CD14-positive monocyte (primary cell): ENCODE results near the gene ZNF385B. TPM values are rescaled to one million over a fixed set of nuclear protein-coding genes. Genes with fewer than 3 reads are reported as not detected.

ENCODE experiments used
- DNase-seq, 3 donors: peaks; one replicate each; pipeline ENCODE4 v3.0.0-alpha.2; 2011 to 2022
- H2AFZ ChIP-seq: 2 replicates; pipeline ENCODE4 v1.6.0; 2012; ENCODE audit warnings: mild to moderate bottlenecking, low read depth, low read length, inconsistent platforms; ENCODE audit not compliant: insufficient read depth, poor library complexity, severe bottlenecking
- H3K27ac ChIP-seq, 2 donors: 1 replicate in 1 of 2; 2 replicates in 1 of 2; pipeline ENCODE4 v1.5.1; 2012 to 2013; ENCODE audit warnings: low read length in 2 of 2, control low read depth in 1 of 2, inconsistent platforms in 1 of 2, low read depth in 1 of 2, mild to moderate bottlenecking in 1 of 2
- H3K27me3 ChIP-seq, 2 donors: one replicate each; pipeline versions ENCODE4 v1.6.0 to v1.6.1; 2011 to 2013; ENCODE audit warnings: low read length in 2 of 2; ENCODE audit not compliant: control insufficient read depth in 2 of 2, insufficient read depth in 2 of 2
- H3K36me3 ChIP-seq, 2 donors: replicated peaks in 1 of 2; 1 replicate in 1 of 2; 2 replicates in 1 of 2; pipeline versions ENCODE4 v1.5.1 to v1.6.1; 2012 to 2013; ENCODE audit warnings: low read length in 2 of 2, control low read depth in 1 of 2, inconsistent platforms in 1 of 2, mild to moderate bottlenecking in 1 of 2; ENCODE audit not compliant: insufficient read depth in 2 of 2, control insufficient read depth in 1 of 2
- H3K4me1 ChIP-seq, 2 donors: 1 replicate in 1 of 2; 2 replicates in 1 of 2; pipeline versions ENCODE4 v1.5.1 to v1.6.1; 2012 to 2013; ENCODE audit warnings: low read length in 2 of 2, control low read depth in 1 of 2, inconsistent platforms in 1 of 2, mild to moderate bottlenecking in 1 of 2, moderate library complexity in 1 of 2; ENCODE audit not compliant: insufficient read depth in 2 of 2, control insufficient read depth in 1 of 2
- H3K4me2 ChIP-seq: replicated peaks from 2 replicates; pipeline ENCODE3; 2012; ENCODE audit warnings: low read length, moderate library complexity, mild to moderate bottlenecking; ENCODE audit not compliant: poor library complexity, severe bottlenecking; ENCODE audit errors: extremely low read depth
- H3K4me3 ChIP-seq, 3 experiments: fragments of 200-600 bp in 1 of 3; sonication (generic) in 1 of 3; replicated peaks in 1 of 3; 1 replicate in 2 of 3; 2 replicates in 1 of 3; pipeline ENCODE4 v1.5.1; 2011 to 2013; ENCODE audit warnings: low read length in 3 of 3, mild to moderate bottlenecking in 3 of 3, control low read depth in 2 of 3, low read depth in 2 of 3, inconsistent platforms in 1 of 3, moderate library complexity in 1 of 3
- H3K79me2 ChIP-seq: 2 replicates; pipeline ENCODE4 v1.6.0; 2012; ENCODE audit warnings: mild to moderate bottlenecking, control low read depth, inconsistent platforms, low read length, moderate library complexity; ENCODE audit not compliant: insufficient read depth
- H3K9ac ChIP-seq: 2 replicates; pipeline ENCODE4 v1.6.0; 2017; ENCODE audit warnings: low read length, mild to moderate bottlenecking; ENCODE audit not compliant: insufficient read depth, poor library complexity, severe bottlenecking
- H3K9me3 ChIP-seq, 2 donors: replicated peaks in 1 of 2; 1 replicate in 1 of 2; 2 replicates in 1 of 2; pipeline versions ENCODE4 v1.5.1 to v1.6.1; 2012 to 2013; ENCODE audit warnings: low read length in 2 of 2, control low read depth in 1 of 2; ENCODE audit not compliant: control insufficient read depth in 1 of 2, insufficient read depth in 1 of 2
- H4K20me1 ChIP-seq: 2 replicates; pipeline ENCODE4 v1.6.0; 2012; ENCODE audit warnings: mild to moderate bottlenecking, low read length, control low read depth, moderate library complexity; ENCODE audit not compliant: insufficient read depth
- H3K27ac Mint-ChIP-seq, 7 donors: one replicate each; pipeline ENCODE4 v1.8.0; 2020; ENCODE audit warnings: mild to moderate bottlenecking in 7 of 7, mixed read lengths in 7 of 7, moderate library complexity in 6 of 7, inconsistent platforms in 2 of 7
- H3K27me3 Mint-ChIP-seq, 3 donors: one replicate each; pipeline ENCODE4 v1.8.0; 2021 to 2022; ENCODE audit warnings: low read depth in 3 of 3, mild to moderate bottlenecking in 3 of 3, mixed read lengths in 3 of 3, moderate library complexity in 3 of 3, inconsistent platforms in 1 of 3
- H3K36me3 Mint-ChIP-seq, 2 donors: one replicate each; pipeline ENCODE4 v1.8.0; 2020; ENCODE audit warnings: mixed read lengths in 2 of 2, inconsistent platforms in 1 of 2, mild to moderate bottlenecking in 1 of 2
- H3K4me1 Mint-ChIP-seq: one replicate; pipeline ENCODE4 v1.8.0; 2020; ENCODE audit warnings: mild to moderate bottlenecking, mixed read lengths
- H3K4me3 Mint-ChIP-seq, 2 donors: one replicate each; pipeline ENCODE4 v1.8.0; 2020; ENCODE audit warnings: mild to moderate bottlenecking in 2 of 2, mixed read lengths in 2 of 2, moderate library complexity in 1 of 2
- H3K9me3 Mint-ChIP-seq, 7 donors: one replicate each; pipeline ENCODE4 v1.8.0; 2020 to 2022; ENCODE audit warnings: mixed read lengths in 7 of 7, mild to moderate bottlenecking in 6 of 7, moderate library complexity in 6 of 7, inconsistent platforms in 2 of 7
- CTCF ChIP-seq: fragments of 200-600 bp; IDR thresholded peaks from one replicate; pipeline ENCODE4 v1.8.0; 2022; ENCODE audit warnings: antibody characterized with exemption, mild to moderate bottlenecking
- WGBS: methylation state at CpG from one replicate; pipeline ENCODE4 v1.1.5; 2013; ENCODE audit warnings: missing lambda C conversion rate; ENCODE audit not compliant: insufficient coverage; 5-methylcytosine and 5-hydroxymethylcytosine counted together
- intact Hi-C, 2 donors: fragments of 100-400 bp; cut with micrococcal nuclease; formaldehyde crosslinking; loops; one replicate each; pipeline versions ENCODE4 v1.15.0 to v1.15.1; 2023
- polyA plus RNA-seq, 3 donors: library from polyadenylated mRNA; depleted of rRNA in 1 of 3; unstranded in 2 of 3; stranded (reverse) in 1 of 3; fragments of 300-500 nt in 2 of 3; fragments of >200 nt in 1 of 3; fragmentation: Illumina TruSeq in 2 of 3; gene quantifications; 1 replicate in 2 of 3; 2 replicates in 1 of 3; pipeline ENCODE4 v1.2.3, GENCODE V29; 2012 to 2021

The ZNF385B gene
- polyA plus RNA-seq, 3 donors: not detected

- Histone ChIP-seq H3K4me3 (no peak overlapping the region), H4K20me1 (no peaks in the 10 kb centered on the region), H3K4me2 (no peak overlapping the region), H3K79me2 (no peaks in the 10 kb centered on the region), H3K36me3 (no peaks in the 10 kb centered on the region), H2AFZ (no peak overlapping the region), H3K9me3 (no peaks in the 10 kb centered on the region), H3K4me1 (no peaks in the 10 kb centered on the region), H3K27me3 (no peaks in the 10 kb centered on the region), H3K27ac (no peak overlapping the region), H3K9ac (no peak overlapping the region)
- Mint-ChIP-seq H3K9me3 (peaks cover 0 to 5% (median 2%) of the 10 kb centered on the region in 7 donors), H3K27ac (no peak overlapping the region), H3K36me3 (no peaks in the 10 kb centered on the region), H3K4me3 (no peak overlapping the region), H3K27me3 (no peaks in the 10 kb centered on the region), H3K4me1 (no peaks in the 10 kb centered on the region)
- DNase-seq: no peak
- intact Hi-C loops: no loop called here
- TF ChIP-seq CTCF: no peak
- no CpG with 5 or more reads among the region's 2 CpGs for WGBS
These were observed 390.4 kb downstream of the ZNF385B start for GRCh38 chr2:179470992-179471391.

GRCh38 chr2:179470089-179470488 is 391.3 kb downstream of the ZNF385B start:
- no peak overlapping the region for H3K27ac ChIP-seq
- H3K4me2 ChIP-seq: no peak overlapping the region
- no peak for DNase-seq
- 88% methylated on average over 1 of the region's 3 CpGs for WGBS
- no peaks in the 10 kb centered on the region for H3K79me2 ChIP-seq
- H3K36me3 ChIP-seq: no peaks in the 10 kb centered on the region
- no peaks in the 10 kb centered on the region for H3K27me3 ChIP-seq
- H3K9me3 ChIP-seq: no peaks in the 10 kb centered on the region
- Mint-ChIP-seq H3K27ac (no peak overlapping the region), H3K9me3 (peaks cover under 1 to 5% (median 2%) of the 10 kb centered on the region in 7 donors), H3K27me3 (peaks cover 0 to under 1% (median 0%) of the 10 kb centered on the region in 3 donors), H3K4me1 (no peaks in the 10 kb centered on the region), H3K36me3 (no peaks in the 10 kb centered on the region), H3K4me3 (no peak overlapping the region)
- no peak overlapping the region for H3K9ac ChIP-seq
- H3K4me1 ChIP-seq: no peaks in the 10 kb centered on the region
- H2AFZ ChIP-seq: no peak overlapping the region
- H3K4me3 ChIP-seq: no peak overlapping the region
- intact Hi-C loops: no loop called here
- no peak for TF ChIP-seq CTCF
- no peaks in the 10 kb centered on the region for H4K20me1 ChIP-seq
